Prostate gland (tissue), 2 donors: Measurements from ENCODE around the gene JMJD1C.

Experiments used
- CTCF ChIP-seq, 4 experiments: fragments of 200-600 bp in 2 of 4; fragments of 450-650 bp in 2 of 4; sonication (generic) in 2 of 4; IDR thresholded peaks; 1 replicate in 3 of 4; 2 replicates in 1 of 4; pipeline ENCODE4 v1.5.1; 2016 to 2019; ENCODE audit warnings: antibody characterized with exemption in 4 of 4, mild to moderate bottlenecking in 2 of 4, moderate library complexity in 2 of 4
- POLR2AphosphoS5 ChIP-seq: sonication (generic); formaldehyde crosslinking; IDR thresholded peaks from one replicate; pipeline ENCODE4 v1.6.1; 2017; ENCODE audit warnings: antibody characterized with exemption

DNA sequence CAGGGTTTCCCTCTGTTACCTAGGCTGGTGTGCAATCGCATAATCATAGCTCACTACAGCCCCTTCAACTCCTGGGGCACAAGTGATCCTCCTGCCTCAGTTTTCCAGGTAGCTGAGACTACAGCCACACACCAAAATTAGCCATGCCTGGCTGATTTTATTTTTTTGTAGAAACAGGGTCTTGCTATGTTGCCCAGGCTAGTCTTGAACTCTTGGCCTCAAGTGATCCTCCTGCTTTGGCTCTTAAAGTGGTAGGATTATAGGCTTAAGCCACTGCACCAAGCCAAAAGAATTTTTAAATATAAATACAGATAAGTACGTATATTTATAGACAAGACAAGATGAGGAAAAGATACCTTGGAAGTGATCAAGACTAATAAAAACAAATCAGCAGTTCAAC lies 215.7 kb downstream of the JMJD1C start:
- TF ChIP-seq CTCF (IDR thresholded peaks at IDR 0.05) (no peak), POLR2AphosphoS5 (no peak)
